Peyer's patch (tissue), 4 donors: ENCODE measurements around the gene MYOF. TPM values are rescaled to one million over a fixed set of nuclear protein-coding genes. Genes with fewer than 3 reads are reported as not detected.
"Not testable (repeated sequence)": the region's sequence is repeated elsewhere in the genome, so short reads cannot be mapped to it uniquely, and the experiment has no call there.

Source experiments
- DNase-seq, 3 donors: peaks; one replicate each; pipeline ENCODE4 v3.0.0-alpha.2; 2017 to 2019
- H3K27ac ChIP-seq, 4 donors: fragments of 200-600 bp; sonication (generic); one replicate each; pipeline ENCODE4 v1.5.1; 2016 to 2019
- H3K27me3 ChIP-seq, 2 donors: fragments of 200-600 bp; sonication (generic); one replicate each; pipeline ENCODE4 v1.5.1; 2019
- H3K36me3 ChIP-seq, 3 donors: fragments of 200-600 bp; sonication (generic); one replicate each; pipeline ENCODE4 v1.5.1; 2016 to 2019
- H3K4me1 ChIP-seq, 4 donors: fragments of 200-600 bp; sonication (generic); one replicate each; pipeline ENCODE4 v1.5.1; 2016 to 2019
- H3K4me3 ChIP-seq, 4 donors: fragments of 200-600 bp; sonication (generic); 1 replicate in 3 of 4; 2 replicates in 1 of 4; pipeline ENCODE4 v1.5.1; 2016 to 2019; ENCODE audit warnings: mild to moderate bottlenecking in 1 of 4
- H3K9me3 ChIP-seq, 4 donors: fragments of 200-600 bp; sonication (generic); one replicate each; pipeline ENCODE4 v1.5.1; 2016 to 2019; ENCODE audit warnings: mild to moderate bottlenecking in 1 of 4
- POLR2A ChIP-seq, 2 donors: fragments of 450-650 bp; IDR thresholded peaks; one replicate each; pipeline ENCODE4 v1.5.1; 2017; ENCODE audit warnings: antibody characterized with exemption in 2 of 2, mild to moderate bottlenecking in 2 of 2, moderate library complexity in 2 of 2
- total RNA-seq, 4 donors: library from RNA; depleted of rRNA; stranded (reverse); fragments of >200 nt; gene quantifications; one replicate each; pipeline ENCODE4 v1.1.0, GENCODE V29; 2016
- TF ChIP-seq, protein P1 (sequence below), 6 experiments: fragments of 450-650 bp in 4 of 6; fragments of 200-600 bp in 2 of 6; sonication (generic) in 1 of 6; IDR thresholded peaks; one replicate each; pipeline ENCODE4 v1.5.1; 2017 to 2019; ENCODE audit warnings: antibody characterized with exemption in 6 of 6, mild to moderate bottlenecking in 3 of 6, moderate library complexity in 1 of 6

MYOF gene
- total RNA-seq, 4 donors from 2014 or later = 15.1 to 52.8 (median 24.4) TPM

DNA sequence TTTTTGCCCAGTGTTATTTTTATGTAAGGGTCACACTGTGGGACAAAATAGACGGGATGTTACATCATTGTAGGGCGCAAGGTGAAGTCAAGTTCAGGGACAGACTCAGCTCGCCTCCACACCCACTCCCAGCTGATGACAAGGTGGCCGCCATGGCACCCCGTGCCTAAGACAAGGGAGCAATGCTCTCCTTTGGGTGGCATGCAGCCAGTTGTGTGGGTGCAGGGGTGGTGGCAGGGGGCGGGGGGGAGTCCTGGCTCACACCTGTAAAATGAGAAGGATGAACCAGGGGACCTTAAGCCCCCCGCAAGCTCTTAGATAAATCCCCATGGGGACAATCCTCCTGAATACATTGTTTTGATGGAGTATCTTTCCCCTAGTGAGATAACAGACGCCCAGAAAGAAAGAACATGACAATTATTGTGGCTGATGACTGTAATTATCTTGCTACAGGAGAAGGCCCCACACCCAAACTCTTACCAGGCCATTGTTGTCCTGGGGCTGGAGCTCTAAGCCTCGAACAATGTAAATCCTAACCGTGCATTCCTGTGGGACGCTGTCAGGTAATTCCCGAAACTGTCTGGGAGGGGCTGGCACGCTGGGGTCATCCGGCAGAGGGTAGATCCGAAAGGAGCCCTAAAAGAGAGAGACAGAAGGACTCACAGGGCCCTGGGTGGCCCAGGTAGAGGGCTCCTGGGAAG is 148.7 kb downstream of the MYOF start:
- Histone ChIP-seq H3K4me1 (no peaks in the 10 kb centered on the region), H3K27ac (no peak overlapping the region), H3K27me3 (no peaks in the 10 kb centered on the region), H3K9me3 (no peaks in the 10 kb centered on the region), H3K36me3 (peaks cover 0 to 50% (median 0%) of the 10 kb centered on the region in 3 donors), H3K4me3 (no peak overlapping the region)
- no peak for DNase-seq
- TF ChIP-seq, protein P1, sequence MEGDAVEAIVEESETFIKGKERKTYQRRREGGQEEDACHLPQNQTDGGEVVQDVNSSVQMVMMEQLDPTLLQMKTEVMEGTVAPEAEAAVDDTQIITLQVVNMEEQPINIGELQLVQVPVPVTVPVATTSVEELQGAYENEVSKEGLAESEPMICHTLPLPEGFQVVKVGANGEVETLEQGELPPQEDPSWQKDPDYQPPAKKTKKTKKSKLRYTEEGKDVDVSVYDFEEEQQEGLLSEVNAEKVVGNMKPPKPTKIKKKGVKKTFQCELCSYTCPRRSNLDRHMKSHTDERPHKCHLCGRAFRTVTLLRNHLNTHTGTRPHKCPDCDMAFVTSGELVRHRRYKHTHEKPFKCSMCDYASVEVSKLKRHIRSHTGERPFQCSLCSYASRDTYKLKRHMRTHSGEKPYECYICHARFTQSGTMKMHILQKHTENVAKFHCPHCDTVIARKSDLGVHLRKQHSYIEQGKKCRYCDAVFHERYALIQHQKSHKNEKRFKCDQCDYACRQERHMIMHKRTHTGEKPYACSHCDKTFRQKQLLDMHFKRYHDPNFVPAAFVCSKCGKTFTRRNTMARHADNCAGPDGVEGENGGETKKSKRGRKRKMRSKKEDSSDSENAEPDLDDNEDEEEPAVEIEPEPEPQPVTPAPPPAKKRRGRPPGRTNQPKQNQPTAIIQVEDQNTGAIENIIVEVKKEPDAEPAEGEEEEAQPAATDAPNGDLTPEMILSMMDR (IDR thresholded peaks at IDR 0.05) = no peak
- TF ChIP-seq POLR2A (IDR thresholded peaks at IDR 0.05) = no peak

DNA sequence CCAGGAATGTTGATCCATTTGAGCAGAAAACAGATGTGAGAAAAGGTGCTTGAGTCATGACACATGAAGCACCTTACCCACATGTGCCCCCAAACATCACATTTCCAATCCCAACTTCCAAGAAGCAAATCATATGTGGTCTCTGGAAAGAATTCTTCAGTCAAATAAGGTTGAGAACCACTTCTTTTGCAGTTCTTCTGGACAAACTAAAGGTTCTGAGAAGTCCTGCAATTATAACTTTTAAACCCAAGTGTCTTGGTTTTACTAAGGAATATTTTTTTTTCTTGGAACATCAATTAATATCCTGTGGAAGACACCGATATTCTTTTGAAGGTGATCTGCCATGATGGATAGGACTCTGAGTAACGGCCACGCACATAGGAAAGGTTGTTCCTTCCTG is 151.3 kb downstream of the MYOF start:
- Histone ChIP-seq H3K36me3 (peaks cover 0 to 63% (median 0%) of the 10 kb centered on the region in 3 donors), H3K9me3 (no peaks in the 10 kb centered on the region), H3K27me3 (no peaks in the 10 kb centered on the region), H3K27ac (no peak overlapping the region), H3K4me1 (no peaks in the 10 kb centered on the region), H3K4me3 (no peak overlapping the region)
- TF ChIP-seq, protein P1 (IDR thresholded peaks at IDR 0.05) = no peak
- TF ChIP-seq POLR2A (IDR thresholded peaks at IDR 0.05) = no peak
- no peak for DNase-seq

DNA sequence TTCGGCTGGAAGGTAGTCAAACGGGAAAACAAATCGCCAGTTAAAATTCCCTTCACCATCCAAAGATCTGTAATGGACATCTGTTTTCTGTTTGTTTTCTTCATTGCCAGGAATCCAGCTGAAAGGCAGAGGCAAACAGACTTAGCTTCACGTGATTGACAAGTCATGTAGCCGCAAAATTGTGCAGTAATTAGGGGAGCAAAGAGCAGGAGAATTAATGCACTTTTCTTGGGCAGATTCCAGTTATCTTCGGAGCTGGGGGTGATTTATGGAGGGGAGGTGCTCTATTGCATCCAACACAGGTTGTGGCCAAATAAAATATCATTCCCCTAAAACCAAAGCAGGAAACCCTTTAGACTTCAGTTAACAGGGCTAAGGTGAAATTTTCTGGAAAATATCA is 162.2 kb downstream of the MYOF start:
- no peak for DNase-seq
- Histone ChIP-seq H3K9me3 (no peaks in the 10 kb centered on the region), H3K4me1 (no peaks in the 10 kb centered on the region), H3K4me3 (no peak overlapping the region), H3K27me3 (no peaks in the 10 kb centered on the region), H3K27ac (no peak overlapping the region), H3K36me3 (peaks cover 0 to 56% (median 0%) of the 10 kb centered on the region in 3 donors)
- no peak for TF ChIP-seq POLR2A (IDR thresholded peaks at IDR 0.05)
- TF ChIP-seq, protein P1 (IDR thresholded peaks at IDR 0.05) = no peak

DNA sequence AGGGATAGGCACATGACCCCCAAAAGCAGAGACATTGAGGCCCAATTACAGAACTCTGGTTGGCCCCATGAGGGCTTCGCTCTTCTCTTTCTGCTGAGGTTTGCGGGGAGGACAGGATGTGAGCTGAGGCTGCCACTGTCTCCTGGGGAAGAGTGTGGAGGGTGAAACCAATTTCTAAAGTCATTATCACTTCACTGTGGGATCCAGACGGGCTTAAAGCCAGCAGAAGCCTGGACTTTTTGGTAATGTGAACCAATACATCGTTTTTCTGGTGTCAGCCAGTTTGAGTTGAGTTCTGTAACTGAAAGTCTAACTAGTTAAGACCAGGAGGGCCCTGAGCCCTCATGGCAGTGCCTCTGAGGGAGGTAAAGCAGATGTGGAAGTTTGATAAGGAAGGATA is 163.0 kb downstream of the MYOF start:
- TF ChIP-seq POLR2A (IDR thresholded peaks at IDR 0.05) = no peak
- TF ChIP-seq, protein P1 (IDR thresholded peaks at IDR 0.05) = no peak
- Histone ChIP-seq H3K36me3 (peaks cover 0 to 58% (median 0%) of the 10 kb centered on the region in 3 donors), H3K27ac (no peak overlapping the region), H3K27me3 (no peaks in the 10 kb centered on the region), H3K4me1 (no peaks in the 10 kb centered on the region), H3K9me3 (no peaks in the 10 kb centered on the region), H3K4me3 (no peak overlapping the region)
- DNase-seq = no peak

DNA sequence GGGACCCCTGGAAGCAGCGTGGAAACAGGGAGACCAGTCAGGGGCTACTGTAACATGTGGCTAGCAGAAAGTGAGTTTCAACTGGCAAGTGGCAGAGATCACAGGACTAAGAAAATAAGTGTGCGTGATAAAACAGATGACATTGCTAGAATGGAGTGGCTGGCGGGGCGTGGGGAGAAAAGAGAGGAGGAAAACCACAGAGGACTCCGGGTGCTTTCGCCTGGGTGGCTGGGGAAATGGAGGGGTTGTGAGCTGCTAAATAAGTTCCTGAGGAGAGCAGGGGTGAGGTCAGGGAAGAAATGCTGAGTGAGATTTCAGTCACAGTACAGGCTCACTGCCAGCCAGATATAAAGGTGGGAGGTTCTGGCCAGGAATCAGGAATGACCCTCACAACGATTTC is 166.9 kb downstream of the MYOF start:
- Histone ChIP-seq H3K36me3 (peaks cover 0 to 41% (median 0%) of the 10 kb centered on the region in 3 donors), H3K4me3 (no peak overlapping the region), H3K9me3 (no peaks in the 10 kb centered on the region), H3K4me1 (no peaks in the 10 kb centered on the region), H3K27me3 (no peaks in the 10 kb centered on the region), H3K27ac (no peak overlapping the region)
- TF ChIP-seq, protein P1 (IDR thresholded peaks at IDR 0.05) = no peak
- no peak for TF ChIP-seq POLR2A (IDR thresholded peaks at IDR 0.05)
- DNase-seq = no peak

DNA sequence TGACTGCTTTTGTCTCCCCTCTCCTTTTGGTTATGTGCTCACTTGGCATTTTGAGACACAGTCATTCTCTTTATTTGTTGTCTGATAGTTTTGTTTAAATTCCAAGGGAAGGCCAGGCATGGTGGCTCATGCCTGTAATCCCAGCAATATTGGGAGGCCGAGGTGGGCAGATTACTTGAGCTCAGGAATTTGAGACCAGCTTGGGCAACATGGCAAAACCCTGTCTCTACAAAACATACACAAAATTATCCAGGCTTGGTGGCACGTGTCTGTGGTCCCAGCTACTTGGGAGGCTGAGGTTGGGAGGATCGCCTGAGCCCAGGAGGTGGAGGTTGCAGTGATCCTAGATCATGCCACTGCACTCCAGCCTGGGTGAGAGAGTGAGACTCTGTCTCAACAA is 167.5 kb downstream of the MYOF start:
- not testable (repeated sequence) for H3K4me3 ChIP-seq, DNase-seq, H3K27ac ChIP-seq, H3K4me1 ChIP-seq, H3K27me3 ChIP-seq, H3K9me3 ChIP-seq
- H3K36me3 ChIP-seq = peaks cover 0 to 43% (median 0%) of the 10 kb centered on the region in 3 donors
